ENCODE data around the gene RARRES1. TPM values are rescaled to one million over a fixed set of nuclear protein-coding genes. Genes with fewer than 3 reads are reported as not detected.

Gene RARRES1
- total RNA-seq, 1 experiment from 2014 or later = 0.81 TPM

- Histone ChIP-seq H2AK5ac (ENCODE audit: insufficient read length, low read length) (no peak overlapping the region), H3K4ac (ENCODE audit: low read depth, low read length) (no peak overlapping the region), H4K91ac (ENCODE audit: insufficient read length, low read depth, low read length) (no peak overlapping the region), H2AFZ (ENCODE audit: low read length) (no peak overlapping the region), H3K79me2 (ENCODE audit: insufficient read depth, low read length) (no peaks in the 10 kb centered on the region), H4K8ac (replicated peaks; ENCODE audit: insufficient read length, low read depth, low read length) (no peak overlapping the region), H3K27me3 (ENCODE audit: insufficient read depth, low read length) (no peaks in the 10 kb centered on the region), H3K23me2 (ENCODE audit: insufficient read length, low read depth, low read length, poor library complexity, severe bottlenecking) (no peaks in the 10 kb centered on the region), H3K56ac (ENCODE audit: insufficient read length, low read depth, low read length) (no peak overlapping the region), H3K4me2 (ENCODE audit: insufficient read depth, insufficient read length, low read length) (no peak overlapping the region), H3K23ac (ENCODE audit: insufficient read length, low read depth, low read length) (no peak overlapping the region), H2BK5ac (ENCODE audit: insufficient read length, low read length) (no peak overlapping the region), H3K27ac (ENCODE audit: insufficient read length, low read depth, low read length) (no peak overlapping the region), H3T11ph (ENCODE audit: low read length) (no peak overlapping the region), H3K79me1 (ENCODE audit: insufficient read depth, low read depth, low read length, poor library complexity, severe bottlenecking) (no peaks in the 10 kb centered on the region), H2BK120ac (ENCODE audit: low read depth, low read length, poor library complexity, severe bottlenecking) (no peak overlapping the region), H3K18ac (ENCODE audit: insufficient read length, low read depth, low read length) (no peak overlapping the region), H2BK20ac (ENCODE audit: low read depth, low read length, poor library complexity, severe bottlenecking) (no peak overlapping the region), H2BK15ac (ENCODE audit: low read depth, low read length) (no peak overlapping the region), H3K4me1 (ENCODE audit: insufficient read depth, low read length) (no peaks in the 10 kb centered on the region; the same call in 1 of the 2 replicates), H3K9ac (ENCODE audit: extremely low read depth, insufficient read length, low read length) (no peak overlapping the region), H3K9me3 (ENCODE audit: control insufficient read depth, low read depth, low read length) (no peaks in the 10 kb centered on the region), H4K20me1 (ENCODE audit: control insufficient read depth, insufficient read depth, insufficient read length) (no peaks in the 10 kb centered on the region), H3K14ac (ENCODE audit: insufficient read depth, low read length) (no peak overlapping the region), H4K5ac (ENCODE audit: insufficient read length, low read depth, low read length) (no peak overlapping the region), H2BK12ac (ENCODE audit: insufficient read length, low read depth, low read length) (no peak overlapping the region)
- H3K4me3 Mint-ChIP-seq = no peak overlapping the region
- WGBS (ENCODE audit: extremely low coverage, insufficient read length, low lambda C conversion rate) = no CpG with 5 or more reads among the region's 3 CpGs
- no peak for DNase-seq
- no peaks in the 10 kb centered on the region for H3K36me3 Mint-ChIP-seq (ENCODE audit: insufficient read depth in 1 of 3, low read depth in 3 of 3)
- H3K4me1 Mint-ChIP-seq = peaks cover 21 to 22% of the 10 kb centered on the region in 2 experiments
- no peak for TF ChIP-seq CTCF (conservative IDR thresholded peaks at IDR 0.05)
- H3K27me3 Mint-ChIP-seq (ENCODE audit: low read depth) = no peaks in the 10 kb centered on the region; the same call in 1 of the 2 replicates
- H3K9me3 Mint-ChIP-seq = no peaks in the 10 kb centered on the region
- H3K27ac Mint-ChIP-seq = peak overlapping the region in 2 of 3 experiments; percentile 66 to 91; a peak in 1 of 7 replicates
These were observed 39.7 kb upstream of the RARRES1 start for GRCh38 chr3:158771982-158772381.

Measured in H9 (cell line).